ENCODE data around the gene ERC1.

The ERC1 gene

DNA sequence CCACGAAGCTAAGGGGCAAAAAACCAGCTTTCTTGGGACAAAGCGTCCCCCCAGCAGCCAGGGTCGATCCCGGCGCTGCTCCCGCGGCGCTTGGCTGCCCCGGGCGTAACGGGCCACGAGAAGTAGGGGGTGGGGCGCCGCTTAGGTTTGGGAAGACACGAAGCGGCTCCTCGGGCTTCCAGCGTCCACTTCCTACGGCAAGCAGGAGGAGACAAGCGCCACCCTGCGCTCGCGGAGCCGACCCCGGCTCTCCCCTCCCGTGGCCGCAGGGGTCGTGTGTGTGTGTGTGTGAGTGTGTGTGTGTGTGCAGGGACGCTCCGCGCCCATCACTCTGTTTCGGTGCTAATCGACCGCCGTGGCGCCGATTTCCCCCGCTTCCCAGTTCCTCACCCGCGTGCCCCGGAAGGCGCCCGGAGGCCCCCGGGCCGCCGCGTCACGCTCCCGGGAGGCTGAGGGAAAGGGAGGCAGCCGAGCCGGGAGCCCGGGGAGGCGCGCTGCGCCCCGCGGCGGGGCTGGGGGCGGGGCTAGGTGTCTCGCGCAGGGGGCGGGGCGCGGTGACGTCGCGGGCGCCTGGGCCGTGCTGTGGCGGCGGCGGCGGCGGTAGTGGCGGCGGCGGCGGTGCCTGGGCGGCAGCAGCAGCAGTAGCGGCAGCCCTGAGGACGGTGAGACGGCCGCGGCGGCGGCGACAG is at the start of gene ERC1:
TSS of gene ERC1 (plus strand) at position 563 of the 689 bp plus-strand sequence. CDS start 36,681 bp downstream, outside the sequence.
- Histone ChIP-seq H3K4me3 (ENCODE audit: low read depth, low read length) (peak within 1 kb of the TSS; percentile 96), H3K27ac (ENCODE audit: extremely low read depth, low read depth, low read length) (peak within 1 kb of the TSS; percentile 96), H3K4me1 (ENCODE audit: control insufficient read depth, insufficient read depth, low read length) (peaks cover 16% of the 10 kb centered on the region; the same call in 1 of the 2 replicates), H3K36me3 (ENCODE audit: control insufficient read depth in 2 of 2, insufficient read depth in 1 of 2, low read length in 2 of 2) (peaks cover 0 to 3% of the 10 kb centered on the region in 2 experiments; a peak in 1 of 3 replicates), H3K9me3 (ENCODE audit: control insufficient read depth, insufficient read depth, low read depth, low read length) (no peaks in the 10 kb centered on the region)
- POLR2A ChIA-PET, result interaction anchor here (1.0 to 2.4 kb wide), 4 partner anchors 18 to 239 kb away, joined by 3 to 19 read pairs (median 4); partner anchors contain the start of genes RAD52 and WNK1
- CTCF ChIA-PET, result interaction anchor here (0.9 to 1.9 kb wide), 3 partner anchors 41 to 593 kb away, joined by 3 to 7 read pairs (median 5); partner anchors contain the start of gene RAD52
- no peak for TF ChIP-seq ZNF138 (tag by site-specific recombination; IDR thresholded peaks at IDR 0.05; ENCODE audit: borderline replicate concordance)
- TF ChIP-seq ZNF223 (tag by site-specific recombination; IDR thresholded peaks at IDR 0.05), result no peak
- TF ChIP-seq ZXDB (tag by site-specific recombination; IDR thresholded peaks at IDR 0.05), result peak; percentile 98
- TF ChIP-seq ZNF558 (tag by site-specific recombination; IDR thresholded peaks at IDR 0.05), result peak; percentile 24; the same call in 1 of the 2 replicates
- TF ChIP-seq ZIC2 (tag by site-specific recombination; IDR thresholded peaks at IDR 0.05), result peak; percentile 93
- TF ChIP-seq ZFP41 (tag by site-specific recombination; IDR thresholded peaks at IDR 0.05; ENCODE audit: borderline replicate concordance), result no peak
- no peak for TF ChIP-seq ZNF404 (tag by site-specific recombination; IDR thresholded peaks at IDR 0.05)
- peak; percentile 43; the same call in 1 of the 2 replicates for TF ChIP-seq FEZF1 (tag by site-specific recombination; IDR thresholded peaks at IDR 0.05)
- TF ChIP-seq, protein P1, sequence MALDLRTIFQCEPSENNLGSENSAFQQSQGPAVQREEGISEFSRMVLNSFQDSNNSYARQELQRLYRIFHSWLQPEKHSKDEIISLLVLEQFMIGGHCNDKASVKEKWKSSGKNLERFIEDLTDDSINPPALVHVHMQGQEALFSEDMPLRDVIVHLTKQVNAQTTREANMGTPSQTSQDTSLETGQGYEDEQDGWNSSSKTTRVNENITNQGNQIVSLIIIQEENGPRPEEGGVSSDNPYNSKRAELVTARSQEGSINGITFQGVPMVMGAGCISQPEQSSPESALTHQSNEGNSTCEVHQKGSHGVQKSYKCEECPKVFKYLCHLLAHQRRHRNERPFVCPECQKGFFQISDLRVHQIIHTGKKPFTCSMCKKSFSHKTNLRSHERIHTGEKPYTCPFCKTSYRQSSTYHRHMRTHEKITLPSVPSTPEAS (tag by site-specific recombination; IDR thresholded peaks at IDR 0.05), result peak; percentile 98
- no peak for TF ChIP-seq ZNF426 (tag by site-specific recombination; IDR thresholded peaks at IDR 0.05)
- TF ChIP-seq ZNF521 (tag by site-specific recombination; IDR thresholded peaks at IDR 0.05), result no peak
- no peak; the same call in 1 of the 2 replicates for TF ChIP-seq ZNF221 (tag by site-specific recombination; IDR thresholded peaks at IDR 0.05; ENCODE audit: borderline replicate concordance)
- TF ChIP-seq ZBTB48 (tag by site-specific recombination; IDR thresholded peaks at IDR 0.05), result peak; percentile 97
- TF ChIP-seq ZNF248 (tag by site-specific recombination; IDR thresholded peaks at IDR 0.05), result no peak
- TF ChIP-seq ZNF324 (tag by site-specific recombination; IDR thresholded peaks at IDR 0.05), result peak; percentile 96
- TF ChIP-seq ZNF292 (tag by site-specific recombination; IDR thresholded peaks at IDR 0.05; ENCODE audit: borderline replicate concordance, low read depth), result no peak
- TF ChIP-seq, protein P2, sequence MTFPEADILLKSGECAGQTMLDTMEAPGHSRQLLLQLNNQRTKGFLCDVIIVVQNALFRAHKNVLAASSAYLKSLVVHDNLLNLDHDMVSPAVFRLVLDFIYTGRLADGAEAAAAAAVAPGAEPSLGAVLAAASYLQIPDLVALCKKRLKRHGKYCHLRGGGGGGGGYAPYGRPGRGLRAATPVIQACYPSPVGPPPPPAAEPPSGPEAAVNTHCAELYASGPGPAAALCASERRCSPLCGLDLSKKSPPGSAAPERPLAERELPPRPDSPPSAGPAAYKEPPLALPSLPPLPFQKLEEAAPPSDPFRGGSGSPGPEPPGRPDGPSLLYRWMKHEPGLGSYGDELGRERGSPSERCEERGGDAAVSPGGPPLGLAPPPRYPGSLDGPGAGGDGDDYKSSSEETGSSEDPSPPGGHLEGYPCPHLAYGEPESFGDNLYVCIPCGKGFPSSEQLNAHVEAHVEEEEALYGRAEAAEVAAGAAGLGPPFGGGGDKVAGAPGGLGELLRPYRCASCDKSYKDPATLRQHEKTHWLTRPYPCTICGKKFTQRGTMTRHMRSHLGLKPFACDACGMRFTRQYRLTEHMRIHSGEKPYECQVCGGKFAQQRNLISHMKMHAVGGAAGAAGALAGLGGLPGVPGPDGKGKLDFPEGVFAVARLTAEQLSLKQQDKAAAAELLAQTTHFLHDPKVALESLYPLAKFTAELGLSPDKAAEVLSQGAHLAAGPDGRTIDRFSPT (tag by site-specific recombination; IDR thresholded peaks at IDR 0.05), result no peak
- peak; percentile 98 for TF ChIP-seq KLF16 (tag by site-specific recombination; IDR thresholded peaks at IDR 0.05)
- peak; percentile 77; the same call in 1 of the 2 replicates for TF ChIP-seq ZSCAN5A (tag by site-specific recombination; IDR thresholded peaks at IDR 0.05)
- peak; percentile 95 for TF ChIP-seq ZNF2 (tag by site-specific recombination; IDR thresholded peaks at IDR 0.05)
- TF ChIP-seq ZBTB8A (tag by site-specific recombination; IDR thresholded peaks at IDR 0.05), result peak; percentile 99
- peak; percentile 84 for TF ChIP-seq INSM2 (tag by site-specific recombination; IDR thresholded peaks at IDR 0.05)
- no peak; the same call in 1 of the 2 replicates for TF ChIP-seq ZNF701 (tag by site-specific recombination; IDR thresholded peaks at IDR 0.05)
- TF ChIP-seq GLIS2 (tag by site-specific recombination; IDR thresholded peaks at IDR 0.05), result peak; percentile 100
- TF ChIP-seq ZNF785 (tag by site-specific recombination; IDR thresholded peaks at IDR 0.05), result peak; percentile 95
- no peak for TF ChIP-seq ZNF214 (tag by site-specific recombination; IDR thresholded peaks at IDR 0.05; ENCODE audit: borderline replicate concordance)
- no peak for TF ChIP-seq ZNF416 (tag by site-specific recombination; IDR thresholded peaks at IDR 0.05)
- peak; percentile 56; the same call in 1 of the 2 replicates for TF ChIP-seq ZNF341 (tag by site-specific recombination; IDR thresholded peaks at IDR 0.05; ENCODE audit: low read depth)
- no peak for TF ChIP-seq ZNF544 (tag by site-specific recombination; IDR thresholded peaks at IDR 0.05)
- peak; percentile 66; the same call in 1 of the 2 replicates for TF ChIP-seq ZNF10 (tag by site-specific recombination; IDR thresholded peaks at IDR 0.05)
- TF ChIP-seq ZNF510 (tag by site-specific recombination; IDR thresholded peaks at IDR 0.05; ENCODE audit: insufficient replicate concordance), result no peak
- TF ChIP-seq KLF9 (tag by site-specific recombination; IDR thresholded peaks at IDR 0.05; ENCODE audit: low read depth), result peak; percentile 90
